ENCODE data around the gene DNAAF8. TPM values are rescaled to one million over a fixed set of nuclear protein-coding genes. Genes with fewer than 3 reads are reported as not detected.

Gene DNAAF8
- polyA plus RNA-seq, 2 of the 4 experiments (the other 2 are of a cell fraction): 1.6 TPM

DNA sequence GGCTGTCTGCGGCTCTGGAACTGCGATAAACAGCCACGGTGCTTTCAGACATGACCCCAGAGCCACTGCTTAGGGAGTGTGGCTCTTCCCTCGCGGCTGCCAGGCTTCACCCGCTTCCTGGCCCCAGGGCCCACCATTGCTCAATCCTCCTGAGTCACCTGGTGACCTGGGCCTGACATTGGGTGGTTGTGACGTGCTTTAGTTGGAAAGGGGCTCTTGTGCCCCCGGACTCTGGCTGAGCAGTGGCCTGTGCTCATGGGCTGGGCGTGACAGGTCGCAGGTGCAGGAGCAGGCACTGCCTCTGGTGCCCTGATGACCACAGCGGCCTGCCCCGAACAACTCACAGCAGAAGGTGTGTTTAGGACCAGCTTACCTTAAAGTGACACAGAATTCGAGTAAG is 49.6 kb upstream of the DNAAF8 start:
- WGBS (ENCODE audit: missing lambda C conversion rate): 87% methylated on average over 12 of the region's 13 CpGs
- Histone ChIP-seq H3K4me1 (no peaks in the 10 kb centered on the region), H3K9me3 (no peaks in the 10 kb centered on the region), H3K4me2 (no peak overlapping the region), H3K27ac (no peak overlapping the region), H3K4me3 (no peak overlapping the region)
- TF ChIP-seq KDM5A (IDR thresholded peaks at IDR 0.05) (no peak), EHMT2 (IDR thresholded peaks at IDR 0.05; ENCODE audit: low read depth) (no peak), ESRRA (IDR thresholded peaks at IDR 0.05; ENCODE audit: borderline replicate concordance, low read length) (no peak), FOSB (CRISPR knock-in tag; IDR thresholded peaks at IDR 0.05) (no peak), MAZ (IDR thresholded peaks at IDR 0.05; ENCODE audit: borderline replicate concordance, low read depth, low read length) (no peak), CEBPB (IDR thresholded peaks at IDR 0.05) (no peak), PHF8 (IDR thresholded peaks at IDR 0.05; ENCODE audit: borderline replicate concordance, low read depth) (no peak), ZC3H11A (IDR thresholded peaks at IDR 0.05) (no peak), RARB (CRISPR knock-in tag; IDR thresholded peaks at IDR 0.05) (no peak)
- TF ChIP-seq, protein P1, sequence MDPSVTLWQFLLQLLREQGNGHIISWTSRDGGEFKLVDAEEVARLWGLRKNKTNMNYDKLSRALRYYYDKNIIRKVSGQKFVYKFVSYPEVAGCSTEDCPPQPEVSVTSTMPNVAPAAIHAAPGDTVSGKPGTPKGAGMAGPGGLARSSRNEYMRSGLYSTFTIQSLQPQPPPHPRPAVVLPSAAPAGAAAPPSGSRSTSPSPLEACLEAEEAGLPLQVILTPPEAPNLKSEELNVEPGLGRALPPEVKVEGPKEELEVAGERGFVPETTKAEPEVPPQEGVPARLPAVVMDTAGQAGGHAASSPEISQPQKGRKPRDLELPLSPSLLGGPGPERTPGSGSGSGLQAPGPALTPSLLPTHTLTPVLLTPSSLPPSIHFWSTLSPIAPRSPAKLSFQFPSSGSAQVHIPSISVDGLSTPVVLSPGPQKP (IDR thresholded peaks at IDR 0.05; ENCODE audit: low read depth, low read length): no peak
- ChIA-PET POLR2A (no interaction called here), CTCF (interaction anchor here (1.1 kb wide), 1 partner anchor 208 kb away, joined by 3 read pairs; the partner anchor contains the start of gene HMOX2)
- DNase-seq (ENCODE audit: low read depth in 1 of 2, low spot score in 1 of 2) (no peak), FAIRE-seq (no peak), ATAC-seq (no peak)

DNA sequence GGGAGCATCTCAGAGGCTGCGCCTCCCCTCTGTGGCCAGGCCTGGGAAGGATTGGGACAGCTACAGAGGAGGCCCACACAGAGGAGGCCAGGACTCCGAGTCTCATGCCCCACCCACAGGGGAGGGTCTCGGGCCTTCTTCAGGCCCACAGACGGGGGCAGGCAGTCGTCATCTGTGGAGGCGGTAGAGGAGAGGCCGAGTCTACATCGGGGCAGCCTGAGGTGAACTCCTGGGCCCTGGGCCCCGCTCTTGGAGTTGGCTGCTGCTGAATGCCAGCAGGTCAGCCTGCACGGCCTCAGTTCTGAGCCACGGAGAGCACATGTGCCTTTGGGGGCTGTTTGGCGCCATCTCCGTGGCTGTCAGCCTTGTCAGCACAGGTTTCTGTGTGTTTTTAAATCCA is 49.0 kb upstream of the DNAAF8 start:
- ATAC-seq: no peak
- Histone ChIP-seq H3K9me3 (no peaks in the 10 kb centered on the region), H3K4me3 (no peak overlapping the region), H3K4me1 (no peaks in the 10 kb centered on the region), H3K4me2 (no peak overlapping the region), H3K27ac (no peak overlapping the region)
- WGBS (ENCODE audit: missing lambda C conversion rate): 92% methylated on average over 13 of the region's 13 CpGs
- ChIA-PET POLR2A (no interaction called here), CTCF (no interaction called here)
- FAIRE-seq: no peak
- no peak for TF ChIP-seq ZNF302 (CRISPR knock-in tag; IDR thresholded peaks at IDR 0.05)
- no peak for TF ChIP-seq NR3C1 (IDR thresholded peaks at IDR 0.05)
- no peak for TF ChIP-seq JUN (IDR thresholded peaks at IDR 0.05)
- TF ChIP-seq EHMT2 (IDR thresholded peaks at IDR 0.05; ENCODE audit: low read depth): no peak
- no peak for TF ChIP-seq FOXS1 (CRISPR knock-in tag; IDR thresholded peaks at IDR 0.05)
- TF ChIP-seq USF2 (IDR thresholded peaks at IDR 0.05): no peak
- no peak for TF ChIP-seq ZFP36 (IDR thresholded peaks at IDR 0.05; ENCODE audit: borderline replicate concordance, partially characterized antibody)
- no peak for TF ChIP-seq MYC (IDR thresholded peaks at IDR 0.05; ENCODE audit: borderline replicate concordance, low read length)
- no peak for TF ChIP-seq POLR2A (IDR thresholded peaks at IDR 0.05; ENCODE audit: low read length)
- TF ChIP-seq SMC3 (IDR thresholded peaks at IDR 0.05): no peak
- TF ChIP-seq RCOR1 (IDR thresholded peaks at IDR 0.05; ENCODE audit: low read depth, low read length): no peak
- TF ChIP-seq ZSCAN20 (CRISPR knock-in tag; IDR thresholded peaks at IDR 0.05): no peak
- TF ChIP-seq CBX2 (IDR thresholded peaks at IDR 0.05; ENCODE audit: borderline replicate concordance, low read depth): no peak
- no peak for TF ChIP-seq PHF8 (IDR thresholded peaks at IDR 0.05; ENCODE audit: borderline replicate concordance, low read depth)
- no peak for TF ChIP-seq POLR2AphosphoS2 (conservative IDR thresholded peaks at IDR 0.05; ENCODE audit: low read length)
- TF ChIP-seq KDM5A (IDR thresholded peaks at IDR 0.05): no peak
- no peak for TF ChIP-seq HOXB13 (CRISPR knock-in tag; IDR thresholded peaks at IDR 0.05; ENCODE audit: low read depth)
- no peak for TF ChIP-seq KDM1A (IDR thresholded peaks at IDR 0.05; ENCODE audit: low read depth)
- DNase-seq (ENCODE audit: low read depth in 1 of 2, low spot score in 1 of 2): no peak

Data from A549 (cell line).